ENCODE results near the gene TM2D3.

Gene TM2D3

DNA sequence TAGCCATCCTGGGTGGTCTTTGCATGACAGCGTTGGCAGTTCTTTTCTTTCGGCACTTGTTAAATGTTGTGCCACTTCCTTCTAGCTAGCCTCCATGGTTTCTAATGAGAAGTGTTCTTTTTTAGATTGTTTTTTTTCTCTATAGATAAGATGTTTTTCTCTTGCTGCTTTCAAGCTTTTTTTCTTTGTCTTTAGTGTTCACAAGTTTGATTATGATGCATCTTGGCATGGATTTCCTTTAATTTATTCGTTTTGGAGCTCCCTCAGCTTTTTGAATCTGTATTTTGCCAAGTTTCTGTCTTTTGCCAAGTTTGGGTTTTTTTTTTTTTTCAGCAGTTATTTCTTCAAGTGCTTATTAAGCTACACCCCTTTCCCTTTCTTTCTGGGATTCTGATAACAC is 53.1 kb downstream of the TM2D3 start:
- no peak for DNase-seq

DNA sequence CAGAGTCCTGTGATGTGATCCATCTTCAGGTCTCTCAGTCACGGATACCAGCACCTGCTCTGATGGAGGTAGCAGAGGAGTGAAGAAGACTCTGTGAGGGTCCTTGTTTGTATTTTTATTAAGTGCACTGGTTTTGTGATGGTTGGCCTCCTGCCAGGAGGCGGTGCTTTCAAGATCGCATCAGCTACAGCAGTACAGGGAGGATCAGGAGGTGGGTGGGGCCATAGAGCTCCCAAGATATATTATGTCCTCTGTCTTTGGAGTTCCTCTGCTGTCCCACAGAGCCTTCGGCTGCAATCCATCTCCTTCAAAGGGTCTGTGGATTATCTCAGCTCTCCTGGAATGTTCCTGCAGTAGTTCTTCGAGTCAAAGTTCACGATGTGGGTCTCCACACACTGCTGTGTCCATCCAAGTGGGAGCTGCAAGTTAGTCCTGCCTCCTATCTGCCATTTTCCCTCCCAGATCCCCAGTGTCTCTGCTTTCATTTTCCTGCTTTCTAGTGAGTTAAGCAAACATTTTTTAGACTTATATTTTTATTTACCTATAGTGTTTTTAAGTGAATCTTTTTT is 54.7 kb downstream of the TM2D3 start:
- DNase-seq = no peak

DNA sequence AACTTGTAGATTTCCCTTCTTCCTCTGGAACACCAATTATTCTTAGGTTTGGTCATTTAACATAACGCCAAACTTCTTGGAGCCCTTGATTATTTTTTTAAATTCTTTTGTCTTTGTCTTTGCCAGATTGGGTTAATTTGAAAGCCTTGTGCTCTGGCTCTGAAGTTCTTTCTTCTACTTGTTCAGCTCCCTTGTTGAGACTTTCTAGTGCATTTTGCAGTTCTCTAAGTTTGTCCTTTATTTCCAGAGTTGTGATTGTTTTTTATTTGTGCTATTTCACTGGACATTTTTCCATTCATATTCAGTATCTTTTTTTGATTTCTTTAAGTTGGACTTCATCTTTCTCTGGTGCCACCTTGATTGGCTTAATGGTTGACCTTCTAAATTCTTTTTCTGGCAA is 55.5 kb downstream of the TM2D3 start:
- DNase-seq = no peak
